ENCODE measurements around the gene LSM2. TPM values are rescaled to one million over a fixed set of nuclear protein-coding genes. Genes with fewer than 3 reads are reported as not detected.

Gene LSM2
- total RNA-seq, 2 experiments from 2014 or later, result 78.4 to 82.6 TPM

GRCh38 chr6:31781244-31782125 lies 25.3 kb downstream of the LSM2 start:
- Histone ChIP-seq H3K79me2 (ENCODE audit: insufficient read depth, low read depth, low read length) (no peaks in the 10 kb centered on the region), H3K4me3 (ENCODE audit: low read depth, low read length, poor library complexity, severe bottlenecking) (no peak overlapping the region), H3K36me3 (ENCODE audit: insufficient read depth, low read length) (peaks cover 88% of the 10 kb centered on the region), H3K27ac (ENCODE audit: low read depth, low read length, poor library complexity, severe bottlenecking) (no peak overlapping the region), H4K20me1 (ENCODE audit: insufficient read depth, low read length) (no peaks in the 10 kb centered on the region), H3K9me2 (ENCODE audit: insufficient read depth, low read length) (no peaks in the 10 kb centered on the region), H2AFZ (ENCODE audit: low read length) (no peak overlapping the region), H3K4me1 (ENCODE audit: insufficient read depth, low read length, poor library complexity, severe bottlenecking) (no peaks in the 10 kb centered on the region), H3K9me3 (ENCODE audit: low read length) (no peaks in the 10 kb centered on the region), H3K4me2 (ENCODE audit: low read length) (no peak overlapping the region)
- CTCF ChIA-PET (ENCODE audit: unreplicated experiment), result no interaction called here
- TF ChIP-seq EZH2phosphoT487 (IDR thresholded peaks at IDR 0.05; ENCODE audit: borderline replicate concordance, low read depth, low read length), result no peak
- TF ChIP-seq CTCF (conservative IDR thresholded peaks at IDR 0.05; ENCODE audit: low read length), result no peak
- BruUV-seq (replicated peaks), result no TSS peak
- POLR2A ChIA-PET, result no interaction called here
- DNase-seq (ENCODE audit: low spot score), result no peak
- intact Hi-C loops (cut with micrococcal nuclease; ENCODE audit: unreplicated experiment), result no loop called here

- H3K36me3 ChIP-seq (ENCODE audit: insufficient read depth, low read length), result peaks cover 80% of the 10 kb centered on the region
- H3K27ac ChIP-seq (ENCODE audit: low read depth, low read length, poor library complexity, severe bottlenecking), result no peak overlapping the region
- no peaks in the 10 kb centered on the region for H3K9me2 ChIP-seq (ENCODE audit: insufficient read depth, low read length)
- no peaks in the 10 kb centered on the region for H3K79me2 ChIP-seq (ENCODE audit: insufficient read depth, low read depth, low read length)
- ChIA-PET POLR2A (no interaction called here), CTCF (ENCODE audit: unreplicated experiment) (no interaction called here)
- H3K4me2 ChIP-seq (ENCODE audit: low read length), result no peak overlapping the region
- intact Hi-C loops (cut with micrococcal nuclease; ENCODE audit: unreplicated experiment), result no loop called here
- TF ChIP-seq CTCF (conservative IDR thresholded peaks at IDR 0.05; ENCODE audit: low read length) (no peak), EZH2phosphoT487 (IDR thresholded peaks at IDR 0.05; ENCODE audit: borderline replicate concordance, low read depth, low read length) (no peak)
- no peaks in the 10 kb centered on the region for H3K9me3 ChIP-seq (ENCODE audit: low read length)
- H2AFZ ChIP-seq (ENCODE audit: low read length), result no peak overlapping the region
- BruUV-seq (replicated peaks), result no TSS peak
- no peaks in the 10 kb centered on the region for H4K20me1 ChIP-seq (ENCODE audit: insufficient read depth, low read length)
- DNase-seq (ENCODE audit: low spot score), result no peak
- no peak overlapping the region for H3K4me3 ChIP-seq (ENCODE audit: low read depth, low read length, poor library complexity, severe bottlenecking)
- H3K4me1 ChIP-seq (ENCODE audit: insufficient read depth, low read length, poor library complexity, severe bottlenecking), result no peaks in the 10 kb centered on the region
These were observed 26.1 kb downstream of the LSM2 start for GRCh38 chr6:31780507-31781243.
